Cardiac muscle cell (in vitro differentiated cells and primary cell): ENCODE data around the gene WDR59. TPM values are rescaled to one million over a fixed set of nuclear protein-coding genes. Genes with fewer than 3 reads are reported as not detected.

Experiments
- DNase-seq, 2 donors: peaks; one replicate each; pipeline versions ENCODE4 v3.0.0 to v3.0.0-alpha.2; 2010 to 2017; ENCODE audit warnings: low read depth in 1 of 2, low spot score in 1 of 2
- H3K27ac ChIP-seq: fragments of 200-600 bp; sonication (generic); 2 replicates; pipeline ENCODE4 v1.5.1; 2016
- H3K27me3 ChIP-seq: fragments of 200-600 bp; sonication (generic); 2 replicates; pipeline ENCODE4 v1.6.0; 2016; ENCODE audit warnings: control low read depth
- H3K36me3 ChIP-seq: fragments of 200-600 bp; sonication (generic); 2 replicates; pipeline ENCODE4 v1.5.1; 2016; ENCODE audit warnings: control low read depth
- H3K4me1 ChIP-seq: fragments of 200-600 bp; sonication (generic); 2 replicates; pipeline ENCODE4 v1.8.1; 2017; ENCODE audit warnings: low read depth, mild to moderate bottlenecking, mixed run types
- H3K4me3 ChIP-seq: fragments of 200-600 bp; sonication (generic); 2 replicates; pipeline ENCODE4 v1.5.1; 2016; ENCODE audit warnings: mild to moderate bottlenecking
- H3K9me3 ChIP-seq: fragments of 200-600 bp; sonication (generic); 2 replicates; pipeline ENCODE4 v1.5.1; 2017; ENCODE audit warnings: low read depth, mild to moderate bottlenecking, control low read depth
- CTCF ChIP-seq: IDR thresholded peaks from 2 replicates; pipeline ENCODE4 v1.5.1; 2012; ENCODE audit warnings: low read depth, mild to moderate bottlenecking, low read length
- polyA plus RNA-seq: library from polyadenylated mRNA; unstranded; fragments of >200 nt; fragmentation: Nextera tagmentation; extraction: Ambion mirVana; gene quantifications from 2 replicates; pipeline ENCODE4 v1.2.1, GENCODE V29; 2016
- total RNA-seq: library from RNA; depleted of rRNA; stranded (reverse); fragments of >200 nt; gene quantifications from 2 replicates; pipeline ENCODE4 v1.2.3, GENCODE V29; 2016

WDR59 gene
- total and polyA plus RNA-seq, 2 experiments from 2014 or later, result 46.3 to 51.1 TPM

DNA sequence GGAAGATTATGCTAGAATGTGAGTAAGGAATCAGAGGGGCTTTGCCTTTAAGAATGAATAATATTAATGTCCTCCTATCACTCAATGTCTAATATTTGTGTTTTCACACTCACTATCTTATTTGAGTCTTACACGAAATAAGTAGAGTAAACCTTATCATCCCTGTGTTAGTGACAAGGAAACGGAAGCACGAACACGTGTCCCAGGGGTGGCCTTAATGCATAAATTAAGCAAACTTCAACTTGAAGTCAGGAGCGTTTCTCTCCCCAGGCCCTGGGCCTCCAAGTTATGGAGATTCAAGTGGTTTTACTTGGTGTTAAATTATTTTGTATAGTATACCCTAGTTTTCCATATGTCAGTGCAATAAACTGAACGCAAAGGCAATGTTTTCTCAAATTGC, 96.0 kb downstream of the WDR59 start:
- Histone ChIP-seq H3K9me3 (no peaks in the 10 kb centered on the region), H3K36me3 (peaks cover 58% of the 10 kb centered on the region)
- no peak for TF ChIP-seq CTCF

GRCh38 chr16:74888232-74888862, 96.6 kb downstream of the WDR59 start:
- H3K27ac ChIP-seq, result no peak overlapping the region
- H3K9me3 ChIP-seq, result no peaks in the 10 kb centered on the region
- no peak overlapping the region for H3K4me3 ChIP-seq
- no peaks in the 10 kb centered on the region for H3K4me1 ChIP-seq
- DNase-seq, result no peak
- H3K27me3 ChIP-seq, result no peaks in the 10 kb centered on the region
- H3K36me3 ChIP-seq, result peaks cover 60% of the 10 kb centered on the region
- no peak for TF ChIP-seq CTCF

More for the DNA sequence above, 96.0 kb downstream of the WDR59 start:
- DNase-seq, result no peak
- Histone ChIP-seq H3K27me3 (no peaks in the 10 kb centered on the region), H3K4me1 (no peaks in the 10 kb centered on the region), H3K4me3 (no peak overlapping the region), H3K27ac (no peak overlapping the region)

DNA sequence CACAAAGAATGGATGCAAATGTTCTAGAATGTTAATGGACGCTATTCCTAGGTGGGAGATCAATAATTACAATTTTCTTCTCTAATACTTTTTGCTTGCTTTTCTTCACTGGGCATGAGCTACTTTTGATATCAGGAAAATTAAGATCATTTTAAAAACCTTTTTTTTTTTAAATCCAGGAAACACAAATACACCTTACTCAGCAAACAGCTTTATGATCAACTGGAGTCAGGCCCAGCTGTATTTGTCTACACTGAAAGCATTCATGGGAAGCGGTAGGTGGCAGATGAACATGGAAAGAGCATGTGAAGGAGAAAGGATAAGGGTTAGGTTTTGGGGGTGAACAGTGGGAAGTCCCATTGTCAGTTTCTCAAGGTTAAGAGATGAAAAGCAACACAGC, 97.8 kb downstream of the WDR59 start:
- Histone ChIP-seq H3K27me3 (no peaks in the 10 kb centered on the region), H3K36me3 (peaks cover 55% of the 10 kb centered on the region), H3K27ac (no peak overlapping the region), H3K4me1 (no peaks in the 10 kb centered on the region), H3K9me3 (no peaks in the 10 kb centered on the region), H3K4me3 (no peak overlapping the region)
- TF ChIP-seq CTCF, result no peak
- DNase-seq, result no peak

DNA sequence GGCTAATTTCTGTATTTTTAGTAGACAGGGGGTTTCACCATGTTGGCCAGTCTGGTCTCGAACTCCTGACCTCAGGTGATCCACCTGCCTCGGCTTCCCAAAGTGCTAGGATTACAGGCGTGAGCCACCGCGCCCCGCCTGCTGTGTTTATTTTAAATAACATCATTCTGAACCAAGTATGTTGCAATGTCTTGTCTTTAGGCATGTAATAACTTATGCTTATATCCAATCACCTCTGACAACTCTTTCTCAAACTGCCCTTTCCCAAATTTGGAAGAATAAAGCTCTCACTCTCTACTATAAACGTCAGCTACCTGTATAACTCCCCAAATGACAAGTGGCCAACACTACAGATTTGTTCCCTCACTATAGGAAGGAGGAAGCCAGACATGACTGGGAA, 107.2 kb downstream of the WDR59 start:
- Histone ChIP-seq H3K27ac (no peak overlapping the region), H3K4me1 (no peaks in the 10 kb centered on the region), H3K9me3 (no peaks in the 10 kb centered on the region), H3K4me3 (no peak overlapping the region), H3K27me3 (no peaks in the 10 kb centered on the region), H3K36me3 (peaks cover 18% of the 10 kb centered on the region)
- DNase-seq, result no peak
- TF ChIP-seq CTCF, result no peak

- TF ChIP-seq CTCF, result no peak
- H3K4me1 ChIP-seq, result no peaks in the 10 kb centered on the region
- H3K9me3 ChIP-seq, result no peaks in the 10 kb centered on the region
- no peaks in the 10 kb centered on the region for H3K27me3 ChIP-seq
- H3K27ac ChIP-seq, result no peak overlapping the region
- H3K36me3 ChIP-seq, result peaks cover 19% of the 10 kb centered on the region
- no peak overlapping the region for H3K4me3 ChIP-seq
- no peak for DNase-seq
Measured at GRCh38 chr16:74874912-74875546, 109.9 kb downstream of the WDR59 start.
